Aorta (tissue), 5 donors: ENCODE results near the gene GTPBP3. TPM values are rescaled to one million over a fixed set of nuclear protein-coding genes. Genes with fewer than 3 reads are reported as not detected.
"Not testable (repeated sequence)": the region's sequence is repeated elsewhere in the genome, so short reads cannot be mapped to it uniquely, and the experiment has no call there.

Experiments used
- ATAC-seq: fragments of 200-7000 bp; cut with Tn5 transposase; one replicate; pipeline ENCODE4 v1.9.1; 2022; ENCODE audit warnings: moderate library complexity; ENCODE audit not compliant: low FRiP score
- DNase-seq, 2 donors: peaks; one replicate each; pipeline ENCODE4 v3.0.0-alpha.2; 2020
- H3K27ac ChIP-seq, 2 donors: one replicate each; pipeline ENCODE4 v1.5.1; 2013; ENCODE audit warnings: low read length in 2 of 2, mild to moderate bottlenecking in 2 of 2, moderate library complexity in 2 of 2, control low read depth in 1 of 2, inconsistent platforms in 1 of 2, low read depth in 1 of 2
- H3K27me3 ChIP-seq, 2 donors: one replicate each; pipeline ENCODE4 v1.6.1; 2013; ENCODE audit warnings: control low read depth in 1 of 2, low read length in 1 of 2, mild to moderate bottlenecking in 1 of 2, moderate library complexity in 1 of 2; ENCODE audit not compliant: insufficient read depth in 2 of 2, control insufficient read depth in 1 of 2
- H3K36me3 ChIP-seq, 2 donors: one replicate each; pipeline ENCODE4 v1.6.1; 2013; ENCODE audit warnings: control low read depth in 1 of 2, low read length in 1 of 2, mild to moderate bottlenecking in 1 of 2; ENCODE audit not compliant: insufficient read depth in 2 of 2, control insufficient read depth in 1 of 2
- H3K4me1 ChIP-seq, 2 donors: one replicate each; pipeline ENCODE4 v1.6.1; 2013; ENCODE audit warnings: low read length in 2 of 2, control low read depth in 1 of 2, mild to moderate bottlenecking in 1 of 2, moderate library complexity in 1 of 2; ENCODE audit not compliant: insufficient read depth in 2 of 2, control insufficient read depth in 1 of 2
- H3K4me3 ChIP-seq, 2 donors: one replicate each; pipeline ENCODE4 v1.5.1; 2013; ENCODE audit warnings: low read length in 2 of 2, control low read depth in 1 of 2, mild to moderate bottlenecking in 1 of 2
- H3K9me3 ChIP-seq: one replicate; pipeline ENCODE4 v1.6.1; 2013; ENCODE audit warnings: mild to moderate bottlenecking, low read length; ENCODE audit not compliant: control insufficient read depth
- WGBS, 2 donors: extraction: QIAGEN DNeasy Blood & Tissue Kit; methylation state at CpG; one replicate each; pipeline ENCODE4 v1.1.7; 2013; 5-methylcytosine and 5-hydroxymethylcytosine counted together
- intact Hi-C, 2 donors: fragments of 100-400 bp; cut with DNase I; formaldehyde crosslinking; loops; one replicate each; pipeline versions ENCODE4 v1.14.2 to v1.15.0; 2022
- long read RNA-seq, 2 donors: library from polyadenylated mRNA; unstranded; transcript quantifications; one replicate each; pipeline ENCODE4 v2.0.0, GENCODE V29; 2020 to 2021
- polyA plus RNA-seq, 2 donors: library from polyadenylated mRNA; stranded (reverse); fragments of 200-250 nt; gene quantifications; one replicate each; pipeline ENCODE4 v1.2.3, GENCODE V29; 2013
- total RNA-seq, 2 donors: library from RNA; stranded (reverse); fragmentation: NEBNext Ultra II Directional; extraction: Animal tissue kit (Norgen Biotek cat#: 25700); gene quantifications; one replicate each; pipeline ENCODE4 v1.2.1, GENCODE V29; 2021
- donor health status: healthy with polysubstance abuse.
- donor health status: Bipolar disorder and iron deficiency.
- donor health status: DM: no; HTN: no; CAD: no.
- donor health status: DM: no; HTN: no; CAD: no.
- donor health status: DM: yes; HTN: yes; CAD: no.

Gene GTPBP3
- 10 to 100 TPM; 16.7 to 27.7 TPM for total RNA-seq
- polyA plus RNA-seq: 10 to 100 TPM in 1 of 2 donors, 1 to 10 TPM in 1; 3.4 to 32.2 TPM
- long read RNA-seq, donor 1, transcript GTPBP3-222 (9 exons, 2,493 nt): major isoform, 16 of 52 reads
- long read RNA-seq, donor 1, transcript GTPBP3-201 (9 exons, 2,579 nt): minor isoform, 15 of 52 reads
- long read RNA-seq, donor 1, partial matches to known transcripts: 7 of 52 reads
- long read RNA-seq, donor 1, other reads (novel, unspliced or antisense): 11 of 52 reads
- long read RNA-seq, donor 2, partial matches to known transcripts: 1 of 9 reads
- long read RNA-seq, donor 2, other reads (novel, unspliced or antisense): 1 of 9 reads

DNA sequence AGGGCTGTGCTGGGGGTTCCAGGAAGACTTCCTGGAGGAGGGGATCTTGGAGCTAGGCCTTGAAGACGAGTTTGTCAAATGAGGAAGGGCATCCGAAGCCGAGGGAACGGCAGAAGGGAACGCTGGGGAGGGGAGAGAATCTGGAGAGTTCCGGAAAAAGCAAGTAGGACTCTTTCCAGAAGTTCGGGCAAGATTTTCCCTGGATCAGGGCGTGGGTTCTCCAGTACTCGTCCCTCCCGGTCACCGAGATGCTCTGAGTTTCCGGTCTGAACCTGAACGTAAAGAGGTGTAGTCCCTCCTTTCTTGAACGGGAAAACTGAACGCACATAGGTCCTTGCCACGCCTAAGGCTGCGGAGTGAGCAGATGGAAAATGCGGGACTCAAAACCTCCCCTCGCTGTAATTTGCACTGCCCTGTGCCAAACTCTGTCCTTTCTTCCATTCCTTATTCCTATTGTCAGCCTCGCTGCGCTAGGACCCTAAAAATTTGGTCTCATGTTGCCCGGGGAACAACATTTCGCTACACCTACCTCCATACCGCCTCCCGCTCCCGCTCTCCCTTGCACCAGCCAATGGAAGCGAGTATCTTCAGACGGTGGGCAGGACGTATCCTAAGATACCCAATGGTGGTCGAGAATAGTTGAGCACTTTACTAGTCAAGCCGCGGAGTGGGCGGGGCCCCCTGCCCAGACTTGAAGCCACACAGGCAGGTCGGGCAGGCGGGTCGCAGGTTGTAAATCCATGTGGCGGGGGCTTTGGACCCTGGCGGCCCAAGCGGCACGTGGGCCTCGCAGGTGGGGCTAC, at the start of gene GTPBP3:
Gene GTPBP3 (plus strand): TSS at position 682 of the 803 bp plus-strand sequence. CDS start 59 bp downstream, at position 741.
- intact Hi-C loops: loop anchor here in 1 of 2 donors (2.0 to 5.0 kb wide), 2 partner anchors 32 to 130 kb away; partner anchors contain the start of gene MRPL34
- no peaks in the 10 kb centered on the region for H3K4me1 ChIP-seq
- H3K9me3 ChIP-seq: no peaks in the 10 kb centered on the region
- peak; percentile 94 for ATAC-seq
- peak within 1 kb of the TSS; percentile 90 to 95 for H3K27ac ChIP-seq
- 0% methylated on average over 41 of the region's 41 CpGs for WGBS, 2 donors
- no peaks in the 10 kb centered on the region for H3K36me3 ChIP-seq
- no peaks in the 10 kb centered on the region for H3K27me3 ChIP-seq
- peak within 1 kb of the TSS; percentile 78 to 85 for H3K4me3 ChIP-seq
- peak; percentile 98 for DNase-seq

DNA sequence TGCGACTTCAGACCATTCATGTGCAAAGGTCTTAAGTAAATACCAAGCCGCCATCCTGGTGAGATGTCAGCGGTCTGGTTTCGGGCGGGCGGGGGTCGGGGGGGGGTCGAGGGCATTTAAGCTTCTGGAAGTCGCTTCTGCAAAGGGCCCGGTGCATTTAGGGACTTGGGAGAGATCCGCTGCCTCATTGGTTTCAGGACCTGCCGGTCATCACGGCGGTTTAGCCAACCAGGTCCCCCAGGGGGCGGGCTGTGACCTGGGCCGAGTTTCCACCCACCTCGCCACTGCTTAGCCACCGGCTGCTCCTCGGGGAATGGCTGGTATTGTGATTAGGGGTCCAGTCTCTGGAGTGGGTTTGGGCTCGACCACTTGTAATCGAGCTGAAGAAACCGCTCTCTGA, 47.9 kb upstream of the GTPBP3 start:
- WGBS, 2 donors: 10 to 11% methylated on average over 22 of the region's 22 CpGs
- Histone ChIP-seq H3K9me3 (no peaks in the 10 kb centered on the region), H3K36me3 (no peaks in the 10 kb centered on the region), H3K27ac (no peak overlapping the region), H3K27me3 (no peaks in the 10 kb centered on the region), H3K4me1 (no peaks in the 10 kb centered on the region), H3K4me3 (no peak overlapping the region)
- intact Hi-C loops: no loop called here
- DNase-seq: peak; percentile 84 to 92
- no peak for ATAC-seq

- Histone ChIP-seq H3K36me3 (no peaks in the 10 kb centered on the region), H3K27me3 (no peaks in the 10 kb centered on the region), H3K9me3 (no peaks in the 10 kb centered on the region), H3K4me3 (no peak overlapping the region), H3K27ac (peak overlapping the region in 1 of 2 donors; percentile 18), H3K4me1 (no peaks in the 10 kb centered on the region)
- intact Hi-C loops: loop anchor here in 1 of 2 donors (2.0 kb wide), 1 partner anchor 90 kb away; no protein-coding TSS in a partner anchor
- ATAC-seq: peak; percentile 93
- DNase-seq: peak; percentile 85 to 90
- 2 to 4% methylated on average over 45 to 46 of the region's 46 CpGs for WGBS, 2 donors
Observed at GRCh38 chr19:17292301-17293074, 44.9 kb upstream of the GTPBP3 start.

DNA sequence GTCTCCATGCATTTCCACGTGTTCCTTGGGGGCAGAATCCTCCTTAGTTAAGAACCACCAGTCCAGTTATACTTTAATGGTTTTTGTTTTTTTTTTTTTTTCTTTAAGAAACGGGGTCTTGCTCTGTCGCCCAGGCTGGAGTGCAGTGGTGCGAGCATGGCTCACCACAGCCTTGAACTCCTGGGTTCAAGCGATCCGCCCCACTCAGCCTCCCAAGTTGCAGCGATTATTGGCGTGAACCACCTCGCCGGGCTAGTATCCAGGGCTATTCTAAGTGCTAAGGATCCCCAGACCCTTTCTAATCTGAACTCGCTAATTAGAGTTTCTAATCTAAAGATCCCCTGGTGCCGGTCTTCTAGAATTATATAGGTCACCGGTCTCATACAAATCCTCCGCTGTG, 43.7 kb upstream of the GTPBP3 start:
- H3K36me3 ChIP-seq: no peaks in the 10 kb centered on the region
- H3K27ac ChIP-seq: no peak overlapping the region
- 82 to 86% methylated on average over 14 of the region's 14 CpGs for WGBS, 2 donors
- ATAC-seq: no peak
- no peak overlapping the region for H3K4me3 ChIP-seq
- intact Hi-C loops: loop anchor here in 1 of 2 donors (2.0 kb wide), 1 partner anchor 89 kb away; no protein-coding TSS in a partner anchor
- DNase-seq: no peak
- H3K4me1 ChIP-seq: no peaks in the 10 kb centered on the region
- no peaks in the 10 kb centered on the region for H3K27me3 ChIP-seq
- no peaks in the 10 kb centered on the region for H3K9me3 ChIP-seq

DNA sequence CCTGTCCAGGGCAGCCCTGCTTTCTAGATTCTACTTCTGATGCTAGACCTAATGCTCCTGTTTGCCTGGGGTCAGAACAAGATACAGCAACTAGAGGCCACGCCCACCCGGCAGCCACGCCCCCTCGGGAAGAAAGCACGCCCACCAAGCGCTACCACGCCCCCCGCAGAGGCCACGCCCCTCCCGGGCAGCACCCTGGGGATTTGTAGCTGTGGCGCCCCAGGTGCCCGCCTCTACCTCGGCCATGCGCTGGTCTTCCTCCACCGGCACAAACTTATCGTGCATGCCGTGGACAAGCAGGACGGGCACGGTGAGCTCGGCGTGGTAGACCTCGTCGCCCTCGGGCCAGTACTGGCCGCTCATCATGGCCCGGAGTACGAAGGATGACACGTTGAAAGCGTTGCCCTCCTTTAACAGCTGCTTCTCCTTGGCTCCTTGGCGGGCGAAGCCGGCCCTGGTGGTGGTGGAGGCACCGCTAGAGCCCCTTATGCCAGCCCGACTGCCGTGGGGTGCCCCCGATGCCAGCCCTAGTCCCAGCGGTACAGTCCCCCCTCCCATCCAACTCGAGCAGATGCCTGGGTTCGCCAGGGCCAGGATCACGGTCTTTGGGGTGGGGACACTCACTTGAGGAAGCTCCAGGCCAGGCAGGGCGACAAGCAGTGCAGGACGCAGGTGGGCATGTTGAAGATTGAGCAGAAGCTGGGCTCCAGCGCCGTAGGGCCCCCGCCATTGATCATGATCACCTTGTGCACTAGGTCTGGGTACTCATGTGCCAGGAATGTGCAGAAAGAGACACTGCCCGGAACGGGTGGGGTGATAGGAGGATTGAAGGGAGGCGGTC, 43.1 kb upstream of the GTPBP3 start:
- intact Hi-C loops: no loop called here
- DNase-seq (peak in 1 of 2 donors; percentile 83), ATAC-seq (peak; percentile 3)
- Histone ChIP-seq H3K36me3 (no peaks in the 10 kb centered on the region), H3K4me1 (no peaks in the 10 kb centered on the region), H3K9me3 (no peaks in the 10 kb centered on the region), H3K27ac (no peak overlapping the region), H3K27me3 (no peaks in the 10 kb centered on the region), H3K4me3 (no peak overlapping the region)
- WGBS, 2 donors: 72 to 81% methylated on average over 45 to 48 of the region's 48 CpGs

GRCh38 chr19:17295551-17295950, 41.8 kb upstream of the GTPBP3 start:
- H3K27me3 ChIP-seq, ATAC-seq, H3K4me1 ChIP-seq, H3K27ac ChIP-seq, intact Hi-C loops, H3K4me3 ChIP-seq, H3K36me3 ChIP-seq, H3K9me3 ChIP-seq, DNase-seq: not testable (repeated sequence)
- 96 to 97% methylated on average over 6 of the region's 6 CpGs for WGBS, 2 donors

- H3K9me3 ChIP-seq: no peaks in the 10 kb centered on the region
- no peaks in the 10 kb centered on the region for H3K4me1 ChIP-seq
- no peak overlapping the region for H3K4me3 ChIP-seq
- no peak overlapping the region for H3K27ac ChIP-seq
- intact Hi-C loops: no loop called here
- H3K27me3 ChIP-seq: no peaks in the 10 kb centered on the region
- H3K36me3 ChIP-seq: no peaks in the 10 kb centered on the region
- ATAC-seq: no peak
- no peak for DNase-seq
- 70 to 79% methylated on average over 4 of the region's 4 CpGs for WGBS, 2 donors
Observed at GRCh38 chr19:17296273-17296672, 41.1 kb upstream of the GTPBP3 start.

GRCh38 chr19:17296976-17297375, 40.4 kb upstream of the GTPBP3 start:
- Histone ChIP-seq H3K27me3 (no peaks in the 10 kb centered on the region), H3K4me1 (no peaks in the 10 kb centered on the region), H3K4me3 (no peak overlapping the region), H3K36me3 (no peaks in the 10 kb centered on the region), H3K9me3 (no peaks in the 10 kb centered on the region), H3K27ac (no peak overlapping the region)
- DNase-seq: no peak
- intact Hi-C loops: no loop called here
- ATAC-seq: no peak
- 79 to 84% methylated on average over 6 of the region's 6 CpGs for WGBS, 2 donors
